SK-N-SH treated with all-trans-retinoic acid at 6 μM for 48 hours (cell line): ENCODE measurements around the gene EIF2B4.

Experiments
- SNAI2 ChIP-seq: fragments of 250-450 bp; sonication (Bioruptor Pico); IDR thresholded peaks from 2 replicates; pipeline ENCODE4 v1.5.0; 2020; ENCODE audit warnings: mild to moderate bottlenecking, moderate library complexity
- ZC3H10 ChIP-seq: fragments of 250-450 bp; sonication (Bioruptor Pico); IDR thresholded peaks from 2 replicates; pipeline ENCODE4 v1.5.1; 2021; ENCODE audit warnings: mild to moderate bottlenecking, moderate library complexity

DNA sequence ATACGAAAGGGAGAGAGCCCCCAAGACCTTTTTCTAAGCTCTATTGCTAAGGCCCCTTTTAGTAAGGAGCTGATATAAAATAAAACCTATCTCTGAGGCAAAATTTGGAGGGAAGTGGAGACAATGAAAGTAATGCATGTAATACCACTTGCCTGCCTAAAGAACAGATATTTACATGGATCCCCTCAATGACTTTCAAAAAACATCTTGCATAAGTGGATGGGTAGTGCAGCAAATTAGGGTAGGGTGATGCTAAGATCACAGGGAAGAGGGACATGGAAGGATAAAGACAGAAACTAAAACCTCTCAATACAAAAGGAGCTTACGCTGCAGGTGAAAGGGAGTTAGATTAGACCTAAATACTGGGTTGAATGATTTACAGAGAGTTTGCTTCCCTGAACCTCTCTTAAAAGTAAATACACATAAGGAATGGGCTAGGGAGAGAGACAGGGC is 9.3 kb upstream of the EIF2B4 start:
- TF ChIP-seq ZC3H10 (CRISPR knock-in tag) (no peak), SNAI2 (CRISPR knock-in tag) (no peak)
